CD4-positive, alpha-beta T cell treated with Interleukin-15 for 1 hour (primary cell): Measurements from ENCODE around the gene CDCA4.
A peak's percentile ranks its signal among the peaks of the same experiment; 100 is the strongest.

Experiments used
- DNase-seq: peaks from one replicate; pipeline ENCODE4 v3.0.0-alpha.2; 2020

Gene CDCA4

GRCh38 chr14:105020815-105021655 is at the start of gene CDCA4:
Gene CDCA4, minus strand, starts transcription at chr14:105021083. Its CDS starts 9,154 bp downstream, at chr14:105011929.
- peak; percentile 97 for DNase-seq

GRCh38 chr14:105069871-105070759 is 49.2 kb upstream of the CDCA4 start:
- DNase-seq = peak; percentile 78

- DNase-seq = no peak
Measured at GRCh38 chr14:105069522-105069870, 48.6 kb upstream of the CDCA4 start.

- no peak for DNase-seq
Measured at GRCh38 chr14:105068818-105069217, 47.9 kb upstream of the CDCA4 start.

GRCh38 chr14:105067969-105068301 is 47.1 kb upstream of the CDCA4 start:
- no peak for DNase-seq

DNA sequence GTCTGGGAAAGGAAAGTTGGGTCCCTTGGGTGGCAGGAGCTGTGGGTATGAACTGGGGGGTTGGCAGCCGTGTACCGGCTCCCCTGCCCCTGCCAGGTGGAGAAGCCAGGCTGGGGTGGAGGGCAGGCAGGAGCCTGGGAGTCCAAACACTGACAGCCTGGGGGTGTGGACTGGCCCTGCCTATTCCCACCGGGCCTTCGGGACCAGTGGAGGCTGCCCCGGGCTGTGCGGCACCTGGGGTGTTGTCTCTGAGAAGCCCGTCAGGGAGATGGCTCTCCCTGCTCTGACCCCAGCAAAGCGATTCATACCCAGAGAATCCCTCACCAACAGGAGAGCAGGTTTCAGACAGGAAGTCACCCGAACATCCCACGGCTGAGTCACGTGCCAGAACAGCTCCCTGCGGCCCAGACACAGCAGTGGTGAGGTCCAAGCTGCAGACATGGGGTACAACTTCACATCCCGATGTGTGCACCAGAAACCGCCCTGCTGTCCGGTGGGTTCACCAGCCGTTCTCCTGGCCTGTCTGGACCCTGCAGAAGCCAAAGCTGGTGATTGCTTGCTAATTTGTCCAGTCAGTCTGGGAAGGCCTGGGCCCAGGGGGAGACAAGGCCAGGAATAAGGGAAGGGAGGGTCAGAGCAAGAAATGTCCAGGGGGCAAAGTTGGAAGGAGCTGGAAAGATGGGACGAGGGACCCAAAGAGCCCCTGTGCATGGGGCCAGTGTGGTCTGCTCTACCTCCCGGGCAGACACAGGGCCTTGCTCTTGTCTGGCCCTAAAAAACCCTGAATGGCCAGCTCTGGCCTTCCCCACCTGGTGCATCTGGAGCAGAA is 46.5 kb upstream of the CDCA4 start:
- DNase-seq = peak; percentile 62

DNA sequence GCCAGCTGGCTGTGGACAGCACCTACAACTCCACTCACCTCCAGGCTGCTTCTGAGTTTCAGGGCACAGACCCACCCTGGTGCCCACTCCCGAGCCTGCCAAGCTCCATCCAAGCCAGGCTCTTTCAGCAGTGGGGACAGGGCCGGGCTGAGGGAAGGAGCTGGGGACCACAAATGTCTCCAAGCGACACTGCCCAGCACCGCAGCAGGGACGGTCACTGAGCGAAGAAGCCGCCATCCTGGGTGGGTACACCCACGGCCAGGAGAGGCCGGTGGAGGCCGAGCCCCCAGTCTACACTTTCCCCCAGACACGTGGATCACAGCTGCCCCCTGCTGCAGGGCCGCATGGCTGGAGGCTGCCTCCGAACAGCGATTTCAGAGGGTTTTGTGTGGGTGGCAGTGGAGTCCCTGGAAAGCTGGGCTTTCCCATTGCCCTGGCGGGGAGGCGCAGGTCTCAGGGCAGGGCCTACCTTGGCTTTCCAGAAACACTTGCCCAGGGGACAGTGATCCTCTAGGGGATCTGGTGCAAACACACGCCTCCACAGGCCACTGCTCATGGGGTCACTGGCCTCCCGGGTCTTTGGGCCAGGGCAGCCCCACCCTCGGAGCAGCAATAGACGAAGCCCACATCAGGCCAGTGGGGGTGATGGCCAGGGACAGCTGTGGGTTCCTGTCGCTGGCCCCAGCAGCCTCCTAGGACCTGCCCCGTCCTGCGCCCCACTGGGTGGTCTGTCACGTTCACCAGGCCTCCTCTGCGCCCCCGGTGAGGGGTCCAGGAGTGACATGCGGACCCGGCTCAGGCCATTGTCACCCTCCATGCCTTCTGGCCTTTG is 45.6 kb upstream of the CDCA4 start:
- no peak for DNase-seq

DNA sequence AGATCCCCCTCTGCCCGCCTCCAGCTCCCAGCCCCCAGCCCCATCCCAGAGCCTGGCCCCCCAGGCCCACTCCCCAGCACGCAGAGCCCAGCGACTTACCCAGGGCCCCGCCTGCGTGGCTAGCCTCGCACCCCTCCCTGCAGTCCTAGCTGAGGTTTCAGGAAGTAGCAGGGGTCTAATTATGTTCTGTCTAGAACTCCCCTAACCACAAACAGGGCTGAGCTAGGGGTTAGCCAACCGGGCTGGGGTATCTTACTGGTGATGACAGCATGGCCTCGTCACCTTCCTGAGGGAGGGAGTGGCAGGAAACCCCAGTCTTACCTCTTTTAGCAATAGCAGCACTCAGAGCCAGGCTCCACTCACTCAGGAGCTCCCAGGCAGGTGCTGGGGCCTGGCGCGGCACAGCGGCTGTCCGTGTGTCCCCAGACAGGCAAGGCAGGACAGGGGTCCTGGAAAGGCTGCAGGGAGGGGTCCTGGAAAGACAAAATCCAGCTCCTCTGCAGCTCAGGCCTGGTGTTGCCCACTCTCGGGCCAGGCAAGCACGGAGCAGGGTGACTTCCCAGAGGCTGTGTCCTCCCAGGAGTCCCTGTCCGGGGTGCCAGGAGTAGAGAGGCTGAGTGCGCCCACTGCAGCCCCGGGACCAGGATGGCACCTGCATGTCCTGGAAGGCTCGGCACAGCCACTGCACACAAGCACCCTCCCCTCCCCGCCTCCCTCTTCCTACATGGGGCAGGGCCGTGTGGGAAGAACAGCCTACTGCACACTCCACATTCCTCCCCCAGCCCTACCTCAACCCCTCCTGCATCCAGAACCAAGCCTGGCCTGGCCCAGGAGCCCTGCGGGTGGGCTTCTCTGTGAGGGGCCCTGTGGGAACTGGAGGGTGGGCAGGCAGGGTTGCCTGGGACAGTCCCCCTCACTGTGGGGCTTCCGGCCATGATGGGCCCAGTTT is 44.7 kb upstream of the CDCA4 start, which contains the start of gene GPR132:
Gene GPR132 (minus strand): TSS at position 151 of the 949 bp plus-strand sequence. CDS start 10,010 bp downstream, outside the sequence.
- DNase-seq = peak; percentile 98

DNA sequence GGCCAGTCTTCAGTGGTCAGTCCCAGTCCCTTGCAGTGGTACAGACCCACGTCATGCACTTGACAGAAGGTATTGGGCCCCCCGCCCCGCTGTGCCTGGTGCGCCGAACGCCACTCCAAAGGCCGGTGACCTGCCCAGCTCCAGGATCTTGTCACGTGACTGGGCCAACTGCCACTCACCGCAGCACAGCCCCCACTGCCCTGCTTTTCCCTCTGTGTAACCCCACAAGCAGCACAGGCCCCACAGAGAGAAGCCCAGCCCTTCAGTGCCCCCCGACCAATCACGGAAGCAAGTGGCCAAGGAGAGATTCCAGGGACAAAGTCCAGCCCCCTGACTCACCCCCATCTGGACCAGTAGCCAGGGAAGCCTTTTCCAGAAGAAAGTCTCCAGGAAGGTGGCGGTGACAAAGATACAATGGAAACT is 43.8 kb upstream of the CDCA4 start:
- DNase-seq = peak; percentile 76

- DNase-seq = peak; percentile 8
Measured at GRCh38 chr14:105064001-105064400, 43.1 kb upstream of the CDCA4 start.

GRCh38 chr14:105063506-105063905 is 42.6 kb upstream of the CDCA4 start:
- DNase-seq = peak; percentile 43

- DNase-seq = no peak
Measured at GRCh38 chr14:105063056-105063455, 42.2 kb upstream of the CDCA4 start.

- peak; percentile 18 for DNase-seq
Measured at GRCh38 chr14:105062048-105062433, 41.2 kb upstream of the CDCA4 start.

DNA sequence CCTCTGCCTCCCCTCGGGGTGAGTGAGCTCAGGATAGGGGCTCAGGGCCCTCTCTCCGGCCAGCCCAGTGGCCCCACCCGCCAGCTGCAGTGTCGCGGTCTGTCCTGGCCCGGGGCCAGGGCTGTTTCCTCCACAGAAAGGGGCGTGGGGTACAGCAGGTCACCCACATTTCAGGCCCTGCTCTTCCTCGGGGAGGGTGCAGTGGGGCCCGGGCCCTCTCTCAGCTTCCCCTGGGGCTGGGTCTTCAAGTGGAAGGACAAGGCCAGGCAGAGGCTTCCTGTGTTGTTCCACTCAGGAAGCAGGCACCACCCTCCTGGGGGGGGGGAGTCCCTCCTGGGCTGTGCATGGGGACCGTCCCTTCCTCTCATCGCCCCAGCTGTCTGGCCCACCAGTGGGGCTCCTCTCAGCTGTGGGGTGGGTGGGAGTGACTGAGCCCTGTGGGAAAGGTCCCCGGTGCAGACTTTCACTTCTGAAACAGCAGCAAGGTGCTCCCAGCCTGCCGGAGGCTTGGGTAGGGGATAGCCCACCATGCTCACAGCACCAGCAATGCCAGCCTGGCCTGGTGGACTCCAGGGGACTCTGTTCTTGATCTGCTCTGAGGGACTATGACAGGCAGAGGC is 40.7 kb upstream of the CDCA4 start:
- peak; percentile 49 for DNase-seq

- peak; percentile 56 for DNase-seq
Measured at GRCh38 chr14:105060751-105061427, 40.0 kb upstream of the CDCA4 start.

DNA sequence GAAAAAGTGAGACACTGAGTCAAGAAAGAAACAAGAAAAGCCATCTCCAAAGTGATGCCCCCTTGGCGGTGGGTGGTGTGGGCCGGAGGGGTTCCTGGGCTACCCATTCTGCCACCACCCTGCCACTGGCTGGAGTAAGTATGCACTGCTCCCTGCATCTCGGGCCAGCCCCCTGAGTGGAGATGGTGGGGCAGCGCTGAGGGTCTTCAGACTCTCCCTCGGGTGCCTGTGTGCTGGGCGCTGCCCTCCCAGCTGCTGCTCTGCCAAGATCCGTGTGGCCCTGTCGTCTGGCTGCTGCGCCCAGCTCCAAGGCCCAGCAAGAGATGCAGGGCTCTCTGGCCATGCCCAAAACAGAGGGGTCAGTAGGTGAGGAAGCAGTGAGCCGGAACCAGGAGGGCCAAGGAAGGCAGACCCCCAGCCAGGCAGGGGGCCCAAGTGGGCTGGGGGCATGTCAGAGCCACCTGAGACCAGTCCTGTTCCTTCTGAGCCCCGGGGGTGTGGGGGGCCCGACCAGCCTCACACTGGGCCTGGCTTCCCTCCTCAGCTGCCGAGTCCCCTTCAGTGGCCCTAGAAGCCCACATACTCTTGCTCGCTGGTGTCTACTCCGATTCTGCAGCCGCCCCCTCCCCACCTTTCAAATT is 39.2 kb upstream of the CDCA4 start:
- DNase-seq = no peak

DNA sequence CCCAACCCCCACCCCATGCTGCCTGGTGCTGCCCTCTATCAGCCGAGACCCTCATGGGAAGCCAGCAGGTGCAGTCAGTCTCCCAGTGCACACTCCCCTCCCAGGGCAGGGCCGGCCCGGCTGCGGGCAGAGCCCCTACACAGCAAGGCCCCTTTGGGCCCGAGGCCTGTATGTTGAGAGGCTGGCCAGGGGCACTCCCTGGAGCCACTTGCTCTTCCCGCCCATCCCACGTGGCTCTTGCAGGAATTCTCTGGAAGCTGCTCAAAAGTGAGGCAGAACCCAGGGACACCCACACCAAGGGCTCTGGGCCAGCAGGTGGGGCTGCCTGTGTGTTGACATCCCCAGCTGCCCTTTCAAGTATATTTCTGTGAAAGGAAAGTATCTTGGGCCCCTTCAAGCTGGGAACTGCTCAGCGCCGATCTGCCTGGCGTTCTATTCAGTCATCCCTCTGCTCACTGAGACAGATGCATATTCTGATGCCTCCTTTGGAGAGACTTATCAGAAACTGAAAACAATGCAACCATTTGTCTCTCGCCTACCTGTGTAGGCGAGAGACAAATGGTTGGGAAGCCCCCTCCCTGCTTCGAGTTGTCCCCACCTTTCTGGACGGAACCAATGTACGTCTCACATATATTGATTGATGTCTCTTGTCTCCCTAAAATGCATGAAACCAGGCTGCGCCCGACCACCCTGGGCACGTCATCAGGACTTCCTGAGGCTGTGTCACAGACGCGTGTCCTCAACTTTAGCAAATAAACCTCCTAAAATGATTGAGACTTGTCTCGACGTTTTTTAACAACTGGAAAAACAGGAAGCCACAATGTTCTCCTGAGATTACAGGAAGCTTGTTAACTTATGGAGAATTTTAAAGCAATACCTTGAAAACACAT is 38.4 kb upstream of the CDCA4 start:
- peak; percentile 79 for DNase-seq

- DNase-seq = peak; percentile 32
Measured at GRCh38 chr14:105058521-105059034, 37.7 kb upstream of the CDCA4 start.
